HG03460 (cell line): ENCODE measurements around the gene KNOP1.

Experiments
- ATAC-seq: cut with Tn5 transposase; IDR thresholded peaks from one replicate; pipeline ENCODE4 v1.9.1; 2021; ENCODE audit not compliant: unreplicated experiment

KNOP1 gene, protein sequence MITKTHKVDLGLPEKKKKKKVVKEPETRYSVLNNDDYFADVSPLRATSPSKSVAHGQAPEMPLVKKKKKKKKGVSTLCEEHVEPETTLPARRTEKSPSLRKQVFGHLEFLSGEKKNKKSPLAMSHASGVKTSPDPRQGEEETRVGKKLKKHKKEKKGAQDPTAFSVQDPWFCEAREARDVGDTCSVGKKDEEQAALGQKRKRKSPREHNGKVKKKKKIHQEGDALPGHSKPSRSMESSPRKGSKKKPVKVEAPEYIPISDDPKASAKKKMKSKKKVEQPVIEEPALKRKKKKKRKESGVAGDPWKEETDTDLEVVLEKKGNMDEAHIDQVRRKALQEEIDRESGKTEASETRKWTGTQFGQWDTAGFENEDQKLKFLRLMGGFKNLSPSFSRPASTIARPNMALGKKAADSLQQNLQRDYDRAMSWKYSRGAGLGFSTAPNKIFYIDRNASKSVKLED

DNA sequence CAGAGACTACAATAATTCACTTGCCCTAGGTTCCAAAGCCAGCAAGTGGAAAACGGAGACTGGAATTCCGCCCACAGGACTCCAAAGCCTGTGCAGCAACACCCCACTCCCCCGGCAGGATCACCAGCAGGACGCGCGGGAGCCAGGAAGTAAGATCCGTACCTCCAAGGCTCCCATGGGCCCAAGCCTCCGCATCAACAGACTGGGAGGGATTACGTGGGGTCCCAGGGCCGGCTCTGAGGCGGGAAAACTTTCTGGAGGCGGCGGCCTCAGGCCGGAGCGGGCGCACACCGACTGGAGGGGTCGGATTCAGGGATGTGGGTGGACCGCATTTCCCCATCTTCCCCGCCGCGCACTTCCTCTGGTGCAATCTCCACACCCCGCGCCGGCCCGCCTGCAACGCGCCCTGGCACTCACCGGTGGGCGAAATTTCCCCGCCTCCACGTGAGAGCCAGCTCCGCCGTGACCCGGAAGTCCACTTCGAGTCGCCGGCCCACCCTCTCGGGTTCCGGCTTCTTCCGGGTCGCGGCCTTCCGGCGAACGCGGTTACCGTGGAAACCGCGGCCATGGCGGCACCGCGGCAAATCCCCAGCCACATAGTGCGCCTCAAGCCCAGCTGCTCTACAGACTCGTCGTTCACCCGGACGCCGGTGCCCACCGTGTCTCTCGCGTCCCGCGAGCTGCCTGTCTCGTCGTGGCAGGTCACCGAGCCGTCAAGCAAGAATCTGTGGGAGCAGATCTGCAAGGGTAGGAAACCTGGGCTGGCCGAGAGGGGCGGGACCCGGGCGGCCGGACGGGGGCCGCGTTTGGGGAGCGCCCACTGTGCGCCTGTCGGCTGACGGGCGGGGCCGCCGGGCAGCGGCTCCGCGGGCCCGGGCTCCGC, at the start of gene KNOP1, which contains the start of gene IQCK:
KNOP1 (minus strand) TSS at position 487 of the 883 bp plus-strand sequence. CDS start 3,192 bp downstream, outside the sequence.
IQCK (plus strand) TSS at position 531 of the 883 bp plus-strand sequence; CDS start at position 567, 36 bp downstream.
- peak; percentile 93 for ATAC-seq

DNA sequence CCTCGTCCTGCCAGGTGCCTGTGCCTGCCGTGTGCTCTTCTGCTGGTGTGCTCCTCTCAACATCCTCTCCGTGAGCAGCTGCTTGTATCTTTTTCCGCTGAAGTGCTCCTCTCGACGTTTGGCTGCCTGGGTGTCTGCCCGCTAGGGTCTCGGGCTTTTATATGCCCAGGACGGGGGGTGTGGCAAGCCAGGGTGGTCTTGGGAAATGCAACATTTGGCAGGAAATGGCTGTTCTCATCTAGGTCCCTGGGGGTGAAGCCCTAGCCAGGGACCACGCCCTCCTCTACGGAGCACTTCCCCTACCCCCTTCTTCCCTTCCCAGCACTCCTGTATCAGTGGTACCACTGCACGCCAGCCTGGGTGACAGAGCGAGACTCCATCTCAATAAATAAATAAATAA, 49.5 kb upstream of the KNOP1 start:
- ATAC-seq, result no peak

DNA sequence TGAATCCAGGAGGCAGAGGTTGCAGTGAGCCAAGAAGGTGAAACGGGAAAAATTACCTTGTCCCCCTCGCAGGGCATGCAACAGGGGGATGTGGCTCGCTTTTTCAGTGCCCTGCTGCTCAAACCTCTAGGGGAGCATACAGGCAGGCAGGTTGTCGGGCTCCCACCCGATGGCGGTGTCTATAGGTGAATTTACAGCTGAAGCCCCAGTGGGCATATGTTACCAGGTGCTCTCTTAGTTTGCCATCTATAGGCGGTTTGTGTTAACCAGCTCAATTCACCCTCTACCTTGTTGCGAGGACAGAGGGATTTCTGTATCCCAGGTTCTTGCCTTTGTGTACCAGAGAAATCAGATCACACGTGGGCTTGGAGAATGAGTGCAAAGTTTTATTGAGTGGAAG, 49.0 kb upstream of the KNOP1 start:
- ATAC-seq, result no peak

DNA sequence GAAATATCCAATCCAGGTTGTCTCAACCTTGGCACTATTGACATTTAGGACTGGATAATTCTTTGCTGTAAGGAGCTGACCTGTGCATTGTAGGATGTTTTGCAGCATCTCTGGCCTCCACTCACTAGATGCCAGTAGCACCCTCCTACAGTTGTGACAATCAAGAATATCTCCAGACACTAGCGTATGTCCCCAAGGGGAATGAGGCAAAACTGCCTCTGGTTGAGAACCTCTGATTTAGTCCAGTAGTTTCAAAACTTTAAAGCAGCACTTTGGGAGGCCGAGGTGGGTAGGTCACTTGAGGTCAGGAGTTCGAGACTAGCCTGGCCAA, 48.5 kb upstream of the KNOP1 start:
- ATAC-seq, result no peak

DNA sequence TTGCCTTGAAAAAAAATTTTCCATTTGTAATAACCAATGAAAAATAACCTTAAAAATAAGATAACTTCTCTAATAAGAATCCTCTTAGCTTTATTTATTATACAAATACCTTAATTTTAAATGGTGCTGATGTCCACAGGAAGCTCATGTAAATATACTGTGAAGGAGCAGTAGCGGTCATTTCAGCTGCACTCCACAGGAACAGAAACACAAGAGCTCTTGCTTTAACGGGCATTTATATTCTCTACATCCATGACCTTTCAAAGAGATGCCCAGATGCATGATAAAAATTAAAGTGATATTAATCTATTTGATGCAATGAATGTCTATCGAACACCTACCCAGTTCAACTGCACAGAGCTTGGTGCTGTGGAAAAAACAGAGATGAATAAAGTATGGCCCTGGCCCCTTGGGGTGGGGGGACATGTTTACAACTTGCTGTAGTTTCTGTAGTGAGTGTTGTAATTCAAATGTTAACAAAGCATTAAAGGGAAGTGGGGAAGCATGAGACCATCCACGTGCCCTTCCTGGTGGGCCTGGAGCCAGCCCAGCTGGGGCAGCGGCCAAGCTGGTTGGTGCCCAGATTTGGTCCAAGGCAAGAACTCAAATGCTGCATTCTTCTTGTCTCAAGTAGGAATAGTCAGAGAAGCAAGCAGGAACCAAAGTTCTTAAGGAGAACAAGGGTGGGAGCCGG, 48.0 kb upstream of the KNOP1 start:
- no peak for ATAC-seq

DNA sequence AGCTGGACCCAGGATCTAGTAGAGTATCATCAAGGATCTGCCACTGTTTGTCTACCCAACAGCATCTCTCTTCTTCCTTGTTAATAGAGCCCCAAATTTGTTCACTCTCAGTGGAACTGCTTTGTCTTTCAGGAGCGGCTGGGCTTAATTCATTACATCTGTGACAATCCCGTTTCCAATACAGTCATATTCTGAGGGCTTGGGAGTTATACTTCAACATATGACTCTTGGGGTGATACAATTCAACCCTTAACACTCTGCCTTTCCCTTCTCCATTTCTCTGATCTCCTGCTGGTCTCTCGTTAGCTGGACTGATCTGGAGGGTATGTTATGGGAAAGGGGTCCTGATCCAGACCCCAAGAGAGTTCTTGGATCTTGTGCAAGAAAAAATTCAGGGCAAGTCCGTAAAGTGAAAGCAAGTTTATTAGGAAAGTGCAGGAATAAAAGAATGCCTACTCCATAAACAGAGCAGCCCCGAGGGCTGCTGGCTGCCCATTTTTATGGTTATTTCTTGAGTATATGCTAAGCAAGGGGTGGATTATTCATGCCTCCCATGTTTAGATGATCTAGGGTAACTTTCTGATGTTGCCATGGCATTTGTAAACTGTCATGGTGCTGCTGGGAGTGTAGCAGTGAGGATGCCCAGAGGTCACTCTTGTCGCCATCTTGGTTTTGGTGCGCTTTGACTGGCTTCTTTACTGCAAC, 42.5 kb upstream of the KNOP1 start:
- no peak for ATAC-seq

DNA sequence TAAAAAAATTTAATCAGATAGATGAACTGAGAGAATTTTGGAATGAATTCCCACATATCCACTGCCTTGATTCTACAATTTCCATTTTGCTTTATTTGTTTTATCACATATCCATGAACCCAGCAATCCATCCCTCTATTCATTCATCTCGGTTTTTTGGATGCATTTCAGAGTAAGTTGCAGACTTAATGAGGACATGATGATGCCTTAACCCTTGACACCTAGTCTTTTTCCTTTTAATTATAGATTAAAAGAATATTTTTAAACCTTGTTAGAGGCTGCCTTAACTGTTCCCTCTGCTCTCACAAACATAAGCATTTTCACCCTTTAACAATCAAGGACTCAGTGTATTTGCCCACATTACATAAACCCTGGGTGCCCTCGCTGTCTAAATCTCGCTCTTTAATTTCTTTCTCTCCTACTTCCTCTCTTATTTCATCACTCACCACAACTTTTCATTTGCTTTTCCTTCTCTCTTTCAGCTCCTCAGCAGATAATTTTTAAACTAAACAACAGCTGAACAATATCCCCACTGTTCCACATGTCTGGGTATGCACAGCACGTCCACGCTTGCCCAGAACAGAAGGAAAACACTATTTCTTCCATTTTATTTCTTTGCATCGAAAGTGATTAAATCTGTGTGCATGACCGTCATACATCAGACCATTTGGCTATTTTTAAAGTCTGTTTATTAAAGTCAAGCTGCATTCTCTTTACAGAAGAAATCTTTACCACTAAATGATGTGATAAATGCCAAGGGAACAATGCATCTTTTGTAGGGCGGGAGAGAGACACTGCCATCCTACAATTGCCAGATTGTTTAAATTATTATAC, 40.0 kb upstream of the KNOP1 start:
- no peak for ATAC-seq

DNA sequence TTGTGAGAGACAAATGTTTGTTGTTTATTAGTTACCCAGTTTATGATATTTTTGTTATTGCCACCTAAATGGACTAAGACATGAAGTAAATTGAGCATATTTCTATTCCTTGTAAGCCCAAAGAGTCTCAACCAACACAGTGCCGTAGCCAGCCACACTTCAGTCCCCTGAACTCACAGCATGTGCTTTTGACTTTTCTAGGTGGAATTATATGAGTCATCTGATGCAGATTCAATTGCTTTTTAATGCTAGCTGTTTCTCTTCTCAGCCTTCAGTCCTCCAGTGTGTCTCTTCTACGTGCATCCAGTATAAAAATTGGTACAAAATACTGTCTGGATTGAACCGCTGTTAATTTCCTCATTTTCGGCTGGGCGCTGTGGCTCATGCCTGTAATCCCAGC, 39.0 kb upstream of the KNOP1 start:
- ATAC-seq, result no peak

DNA sequence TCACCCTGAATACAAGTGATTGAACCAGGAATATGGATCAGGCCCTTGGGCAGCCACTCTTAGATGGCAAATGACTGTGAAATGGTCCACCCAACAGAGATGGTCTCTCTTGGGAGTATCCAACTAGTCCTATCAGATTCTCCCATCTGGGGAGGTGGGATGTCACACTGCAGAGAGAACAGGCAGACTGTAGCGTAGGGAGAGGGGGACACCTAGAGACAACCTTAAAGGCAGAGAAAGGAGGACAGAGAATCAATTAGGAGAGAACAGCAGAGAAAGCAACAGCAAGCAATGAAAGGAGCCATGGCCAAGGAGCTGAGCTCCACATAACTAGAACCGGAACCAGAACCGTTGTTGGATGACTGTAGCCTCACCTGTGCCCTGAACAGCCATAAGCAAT, 37.2 kb upstream of the KNOP1 start:
- ATAC-seq, result no peak

DNA sequence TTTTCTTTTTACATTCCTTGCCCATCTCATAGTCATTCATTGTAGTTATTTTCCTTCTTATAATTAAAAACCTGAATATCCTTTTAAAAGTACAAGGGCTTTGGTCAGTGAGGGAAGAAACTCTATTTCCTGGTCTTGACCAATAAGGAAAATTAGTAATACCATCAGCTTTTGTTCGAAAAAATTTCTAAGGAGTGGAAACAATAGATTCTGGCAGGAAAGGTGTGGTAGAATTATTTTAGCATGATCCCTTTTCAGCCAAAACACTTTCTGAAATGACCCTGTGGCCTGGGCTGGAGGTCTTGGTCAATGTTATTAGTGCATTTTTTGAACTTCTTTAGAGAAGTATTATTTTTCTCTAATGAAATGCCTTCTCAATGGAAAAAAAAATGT, 36.6 kb upstream of the KNOP1 start:
- no peak for ATAC-seq

DNA sequence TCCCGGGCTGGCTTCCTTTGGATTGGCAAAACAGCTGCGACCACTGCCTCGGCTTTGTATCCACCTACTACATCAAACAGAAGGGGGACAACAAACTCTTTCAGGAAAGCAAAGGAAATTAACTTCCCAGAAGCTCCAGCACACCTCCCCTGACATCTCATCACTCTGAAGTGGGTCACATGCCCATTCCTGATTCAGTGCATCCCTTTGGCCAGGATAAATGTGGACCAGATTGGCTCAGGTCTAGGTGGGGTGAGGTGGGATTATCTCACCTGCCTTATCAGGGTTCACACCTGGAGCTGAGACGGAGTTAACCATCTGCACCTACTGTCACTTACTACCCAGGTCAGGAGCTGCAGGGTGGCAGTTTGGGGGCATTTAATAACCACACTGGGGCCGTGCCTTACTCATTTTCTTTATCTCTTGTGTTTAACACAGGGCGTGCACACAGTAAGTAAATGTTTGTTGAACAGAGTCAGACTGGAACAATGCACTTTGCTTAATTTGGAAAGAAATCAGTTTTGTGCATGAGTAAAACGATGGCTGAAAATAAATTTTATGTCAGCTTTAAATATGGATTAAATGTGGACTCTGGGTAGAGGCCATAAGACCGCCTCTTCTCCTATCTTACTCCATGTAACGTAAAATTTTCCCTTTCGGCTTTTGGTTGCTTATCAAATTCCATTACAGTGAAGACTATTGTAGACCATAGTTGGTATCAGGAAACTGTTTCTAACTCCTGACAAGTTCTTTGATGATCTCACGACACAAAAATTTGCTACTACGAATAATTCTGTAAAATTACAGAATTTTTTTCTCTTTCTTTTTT, 36.0 kb upstream of the KNOP1 start:
- no peak for ATAC-seq

DNA sequence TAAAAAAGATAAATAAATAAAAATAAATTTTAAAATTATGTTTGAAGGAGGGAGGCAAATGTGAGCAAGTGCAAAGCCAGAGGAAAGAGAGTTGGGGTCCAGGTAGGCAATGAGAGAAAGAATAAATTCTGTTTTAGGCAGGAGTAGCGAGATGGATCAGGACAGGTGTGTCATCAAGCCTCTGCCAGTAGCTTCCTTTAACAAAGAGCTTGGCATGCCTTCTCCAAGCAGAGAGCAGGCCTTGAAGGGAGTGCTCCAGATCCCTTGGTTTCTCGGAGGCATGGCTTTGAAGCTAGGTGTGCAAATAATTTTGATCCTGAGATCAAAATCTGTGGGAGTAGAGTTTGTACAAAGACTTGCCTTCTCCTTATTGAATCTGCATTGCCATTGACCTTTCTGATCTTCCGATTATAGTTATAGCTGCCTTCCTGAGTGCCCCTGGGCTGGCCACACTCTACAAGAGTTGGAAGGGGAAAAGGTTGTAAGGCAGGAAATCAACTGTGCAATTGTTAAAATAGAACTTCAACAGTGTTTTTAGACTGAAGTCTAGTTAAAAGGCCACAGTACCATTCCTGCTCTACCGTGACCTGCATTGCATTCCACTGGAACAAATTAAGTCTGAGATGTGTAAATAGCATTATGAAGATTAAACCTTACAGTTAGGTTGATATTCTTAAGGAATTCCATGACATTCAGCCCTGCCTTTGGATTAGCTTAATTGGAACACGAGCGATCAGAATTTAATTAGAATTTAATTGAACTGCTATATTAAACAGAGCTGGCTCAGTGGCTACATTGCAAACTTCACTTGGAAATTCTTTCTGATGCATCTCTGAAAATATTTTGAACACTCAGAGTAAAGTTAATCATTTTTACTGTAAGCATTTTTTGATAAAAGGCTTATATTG, 33.7 kb upstream of the KNOP1 start:
- no peak for ATAC-seq

DNA sequence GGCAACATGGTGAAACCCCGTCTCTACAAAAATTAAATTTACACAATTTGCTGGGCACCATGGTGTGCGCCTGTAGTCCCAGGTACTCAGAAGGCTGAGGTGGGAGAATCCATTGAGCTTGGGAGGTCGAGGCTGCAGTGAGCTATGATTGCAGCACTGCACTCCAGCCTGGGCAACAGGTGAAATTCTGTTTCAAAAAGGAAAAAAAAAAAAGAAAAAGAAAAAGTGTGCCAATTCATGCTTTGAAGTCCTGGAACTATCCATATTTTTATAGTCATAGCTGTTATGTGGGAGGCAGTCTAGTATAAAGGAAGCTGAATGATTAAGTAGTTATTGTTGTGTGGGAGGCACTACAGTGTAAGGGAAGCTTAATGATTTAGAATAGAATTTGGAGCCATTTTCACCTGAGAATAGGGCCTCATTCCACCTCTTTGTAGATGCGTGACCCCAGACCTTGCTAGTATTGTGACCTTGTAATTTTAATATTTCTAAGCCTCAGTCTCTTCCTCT, 31.6 kb upstream of the KNOP1 start:
- ATAC-seq, result no peak

DNA sequence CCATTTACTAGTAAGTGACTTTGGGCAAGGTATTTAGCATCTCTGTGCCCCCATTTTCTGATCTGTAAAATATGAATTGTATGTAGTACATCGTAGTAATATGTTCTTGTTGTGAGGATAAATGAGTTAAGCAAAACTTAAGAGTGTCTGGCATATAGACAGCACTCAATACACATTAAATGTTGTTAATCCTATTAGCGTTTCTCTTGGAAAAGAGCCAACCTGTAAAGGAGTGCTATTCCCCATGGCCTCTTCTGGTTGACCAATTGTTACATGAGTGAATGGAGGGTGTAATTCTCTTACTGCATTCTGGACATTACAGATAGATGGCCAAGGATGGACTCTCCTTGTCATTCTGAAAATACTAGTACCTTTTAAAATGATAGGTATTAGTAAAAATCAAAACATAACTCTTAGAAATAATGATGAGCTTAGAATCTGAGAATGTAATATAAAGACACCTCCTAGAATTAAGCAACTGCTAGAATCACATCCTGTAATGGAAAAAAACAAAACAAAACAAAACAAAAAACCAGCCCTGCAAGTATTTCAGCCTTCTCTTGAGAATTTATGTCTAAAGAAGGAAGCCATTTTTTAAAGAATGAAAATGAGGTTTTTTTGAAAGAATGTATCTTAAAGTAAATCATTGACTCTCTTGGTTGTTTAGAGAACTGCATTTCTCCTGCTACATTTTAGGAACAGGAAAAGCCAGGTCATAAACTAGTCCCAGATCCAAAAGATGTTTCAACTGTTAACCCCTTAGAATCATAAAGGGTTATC, 30.6 kb upstream of the KNOP1 start:
- no peak for ATAC-seq

DNA sequence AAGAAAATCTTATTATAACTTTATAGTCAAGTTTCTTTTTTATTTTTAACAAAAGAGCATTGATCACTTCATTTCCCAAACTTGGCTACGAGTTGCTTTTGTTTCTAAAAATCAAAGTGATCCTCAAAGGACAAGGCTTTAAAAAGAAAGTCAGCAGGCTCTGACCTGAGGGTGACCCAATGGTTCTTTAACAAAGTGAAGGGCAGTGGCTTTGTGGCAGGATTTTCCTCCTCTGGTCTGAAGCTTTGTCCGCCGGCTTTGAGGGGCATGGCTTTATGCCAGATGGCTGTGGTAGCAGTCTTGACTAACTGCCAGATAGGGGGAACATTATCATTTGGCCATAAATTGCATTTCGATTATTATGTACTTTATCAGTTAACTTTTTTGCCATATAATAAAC, 28.5 kb upstream of the KNOP1 start:
- no peak for ATAC-seq

DNA sequence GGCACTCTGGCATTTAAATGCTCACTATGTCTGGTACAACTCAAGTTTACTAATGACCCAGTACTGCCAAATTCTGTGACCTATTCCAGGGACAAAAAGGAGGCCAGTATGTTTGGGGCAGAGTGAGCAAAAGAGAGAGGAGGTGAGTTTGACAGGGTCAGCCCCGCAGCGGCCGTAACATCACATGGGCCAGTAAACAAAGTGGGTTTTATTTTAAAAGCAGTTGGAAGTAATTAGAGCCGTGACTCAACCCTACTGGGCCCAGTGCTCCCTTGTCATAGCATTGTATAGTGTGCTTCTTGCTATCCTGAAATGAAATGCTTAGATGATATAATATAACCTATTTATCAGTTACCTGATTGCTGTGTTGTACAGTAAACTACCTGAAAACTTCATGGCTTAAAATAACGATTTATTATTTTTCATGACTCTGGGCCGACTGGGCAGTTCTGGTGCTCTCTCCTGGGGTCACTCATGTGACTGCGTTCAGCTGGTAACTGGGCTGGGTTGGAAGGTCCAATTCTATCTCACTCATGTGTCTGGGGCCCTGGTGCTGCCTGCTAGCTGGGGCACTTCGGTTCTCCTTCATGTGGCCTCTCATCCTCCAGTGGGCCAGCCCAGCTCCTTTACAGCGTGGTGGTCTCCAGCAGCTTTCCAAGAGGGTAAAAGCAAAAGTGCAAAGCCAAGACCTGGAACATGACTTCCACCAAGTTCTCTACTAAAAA, 27.4 kb upstream of the KNOP1 start:
- no peak for ATAC-seq
